ENCODE measurements around the gene PARP16. TPM values are rescaled to one million over a fixed set of nuclear protein-coding genes. Genes with fewer than 3 reads are reported as not detected.

Gene PARP16
- total and polyA plus RNA-seq, 9 of the 15 experiments (the other 6 are each of a cell fraction or from before 2014, with no cell fraction given): 3.0 to 9.9 (median 5.8) TPM

DNA sequence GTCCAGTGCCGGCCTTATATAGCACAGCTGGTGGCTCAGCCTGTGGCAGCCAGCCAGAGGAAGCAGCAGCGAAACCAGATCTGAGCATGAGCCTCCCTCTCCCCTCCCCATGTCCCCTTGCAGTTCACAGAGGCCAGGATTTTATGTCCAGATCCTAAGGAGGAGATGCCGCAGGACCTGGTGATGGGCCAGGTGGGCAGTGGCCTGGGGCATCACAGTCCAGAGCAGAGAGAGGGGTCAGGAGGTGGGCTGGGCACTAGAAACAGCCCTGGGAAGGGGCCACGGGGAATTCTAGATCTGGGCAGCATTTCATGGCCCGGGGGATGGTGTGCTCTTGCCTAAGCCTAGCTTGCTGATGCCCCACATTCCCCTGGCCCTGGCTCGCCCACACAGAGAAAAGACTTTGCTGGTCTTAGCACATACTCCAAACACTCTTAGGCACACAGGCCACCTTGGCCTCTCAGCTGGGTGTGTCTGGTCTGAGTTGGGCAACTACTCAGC, 75.2 kb downstream of the PARP16 start:
- DNase-seq (ENCODE audit: extremely low read depth in 1 of 4, low spot score in 3 of 4) (no peak), FAIRE-seq (no peak), ATAC-seq (no peak)
- Histone ChIP-seq H3K36me3 (ENCODE audit: control insufficient read depth, insufficient read depth, low read length) (no peaks in the 10 kb centered on the region), H3K9ac (ENCODE audit: insufficient read depth in 1 of 2, low read depth in 2 of 2, low read length in 2 of 2) (peak overlapping the region in 1 of 2 experiments; percentile 9; a peak in 1 of 4 replicates), H3K79me2 (ENCODE audit: control insufficient read depth, insufficient read depth, low read length) (no peaks in the 10 kb centered on the region), H3K9me1 (ENCODE audit: control insufficient read depth, insufficient read depth, low read length) (no peaks in the 10 kb centered on the region), H4K20me1 (replicated peaks; ENCODE audit: control insufficient read depth, insufficient read depth, low read length) (0 out of 2 replicates have a peak, but pooled peaks cover 3% of the 10 kb centered on the region), H3K4me2 (ENCODE audit: insufficient read depth, low read length) (no peak overlapping the region), H3K9me3 (replicated peaks; ENCODE audit: control insufficient read depth, insufficient read depth, low read depth, low read length) (no peaks in the 10 kb centered on the region), H2AFZ (ENCODE audit: low read depth, low read length) (peak overlapping the region; percentile 58), H3K27me3 (ENCODE audit: control insufficient read depth in 2 of 2, insufficient read depth in 2 of 2, low read length in 2 of 2) (peaks cover 13 to 17% of the 10 kb centered on the region in 2 experiments; a peak in 4 of 5 replicates), H3K4me1 (replicated peaks in 1 of 2; ENCODE audit: control insufficient read depth in 2 of 2, insufficient read depth in 2 of 2, low read length in 2 of 2) (peaks cover 22 to 24% of the 10 kb centered on the region in 2 experiments; a peak in 3 of 5 replicates), H3K27ac (ENCODE audit: extremely low read depth, low read depth, low read length) (no peak overlapping the region), H3K4me3 (no peak overlapping the region)
- intact Hi-C loops (cut with micrococcal nuclease): no loop called here
- in situ Hi-C loops (cut with MboI): no loop called here
- POLR2A ChIA-PET: interaction anchor here (0.5 to 6.6 kb wide), 9 partner anchors 17 to 621 kb away, joined by 3 to 54 read pairs (median 3); partner anchors contain the start of gene RNU5B-1
- TF ChIP-seq ELK1 (CRISPR knock-in tag; IDR thresholded peaks at IDR 0.05) (no peak), E4F1 (CRISPR knock-in tag; IDR thresholded peaks at IDR 0.05; ENCODE audit: borderline replicate concordance) (no peak), ZNF740 (CRISPR knock-in tag; IDR thresholded peaks at IDR 0.05) (no peak), ZNF740 (tag; IDR thresholded peaks at IDR 0.05) (no peak), NFE2L1 (tag; IDR thresholded peaks at IDR 0.05; ENCODE audit: borderline replicate concordance, low read depth) (no peak), KAT2B (IDR thresholded peaks at IDR 0.05; ENCODE audit: low read depth, low read length) (no peak), MTA3 (IDR thresholded peaks at IDR 0.05; ENCODE audit: borderline replicate concordance) (no peak), CHD4 (IDR thresholded peaks at IDR 0.05; ENCODE audit: insufficient read depth, insufficient replicate concordance, low read depth, low read length, poor library complexity, severe bottlenecking) (no peak), ZNF707 (CRISPR knock-in tag; conservative IDR thresholded peaks at IDR 0.05) (no peak), SETDB1 (IDR thresholded peaks at IDR 0.05; ENCODE audit: low read length) (no peak), GABPA (tag; conservative IDR thresholded peaks at IDR 0.05; ENCODE audit: low read depth) (no peak), ARID2 (IDR thresholded peaks at IDR 0.05) (no peak)
- TF ChIP-seq, protein P1, sequence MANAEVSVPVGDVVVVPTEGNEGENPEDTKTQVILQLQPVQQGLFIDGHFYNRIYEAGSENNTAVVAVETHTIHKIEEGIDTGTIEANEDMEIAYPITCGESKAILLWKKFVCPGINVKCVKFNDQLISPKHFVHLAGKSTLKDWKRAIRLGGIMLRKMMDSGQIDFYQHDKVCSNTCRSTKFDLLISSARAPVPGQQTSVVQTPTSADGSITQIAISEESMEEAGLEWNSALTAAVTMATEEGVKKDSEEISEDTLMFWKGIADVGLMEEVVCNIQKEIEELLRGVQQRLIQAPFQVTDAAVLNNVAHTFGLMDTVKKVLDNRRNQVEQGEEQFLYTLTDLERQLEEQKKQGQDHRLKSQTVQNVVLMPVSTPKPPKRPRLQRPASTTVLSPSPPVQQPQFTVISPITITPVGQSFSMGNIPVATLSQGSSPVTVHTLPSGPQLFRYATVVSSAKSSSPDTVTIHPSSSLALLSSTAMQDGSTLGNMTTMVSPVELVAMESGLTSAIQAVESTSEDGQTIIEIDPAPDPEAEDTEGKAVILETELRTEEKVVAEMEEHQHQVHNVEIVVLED (CRISPR knock-in tag; IDR thresholded peaks at IDR 0.05): no peak
- CTCF ChIA-PET (ENCODE audit: low intra/inter-chr PET ratio): interaction anchor here (1.2 to 1.3 kb wide), 2 partner anchors 59 to 86 kb away, joined by 3 to 8 read pairs; no protein-coding TSS in a partner anchor
- BruUV-seq (replicated peaks): no TSS peak
- 30% methylated on average over 5 of the region's 6 CpGs for WGBS (ENCODE audit: insufficient coverage, low coverage, missing lambda C conversion rate)

All from K562 (cell line).